HepG2 (cell line): Measurements from ENCODE around the gene DRC3. TPM values are rescaled to one million over a fixed set of nuclear protein-coding genes. Genes with fewer than 3 reads are reported as not detected.

Experiments
- CSRNP1 ChIP-seq: sonication (generic); formaldehyde crosslinking; IDR thresholded peaks from 2 replicates; pipeline ENCODE4 v1.8.1; 2023; ENCODE audit warnings: mild to moderate bottlenecking, missing genetic modification reagents
- ESRRA ChIP-seq: sonication (generic); formaldehyde crosslinking; IDR thresholded peaks from 2 replicates; pipeline ENCODE4 v1.5.1; 2020; ENCODE audit warnings: mild to moderate bottlenecking, low read depth, missing genetic modification reagents
- KDM2A ChIP-seq: sonication (generic); formaldehyde crosslinking; IDR thresholded peaks from 2 replicates; pipeline ENCODE4 v1.4.0; 2020; ENCODE audit warnings: low read depth, missing genetic modification reagents, borderline replicate concordance
- MTA1 ChIP-seq: sonication (generic); formaldehyde crosslinking; IDR thresholded peaks from 2 replicates; pipeline ENCODE4 v1.4.0; 2020; ENCODE audit warnings: missing genetic modification reagents, mild to moderate bottlenecking, borderline replicate concordance
- PHF8 ChIP-seq: sonication (generic); formaldehyde crosslinking; IDR thresholded peaks from 2 replicates; pipeline ENCODE4 v1.5.0; 2020; ENCODE audit warnings: missing genetic modification reagents
- RAD51 ChIP-seq: fragments of 450-650 bp; IDR thresholded peaks from 2 replicates; pipeline ENCODE4 v1.6.1; 2016; ENCODE audit warnings: borderline replicate concordance
- SP2 ChIP-seq: sonication (generic); formaldehyde crosslinking; IDR thresholded peaks from 2 replicates; pipeline ENCODE4 v1.5.1; 2020; ENCODE audit warnings: mild to moderate bottlenecking, missing genetic modification reagents
- TARDBP ChIP-seq: sonication (generic); formaldehyde crosslinking; IDR thresholded peaks from 2 replicates; pipeline ENCODE4 v1.8.0; 2022; ENCODE audit warnings: mild to moderate bottlenecking, missing genetic modification reagents
- U2AF1 ChIP-seq: fragments of 200-400 bp; formaldehyde crosslinking; optimal IDR thresholded peaks from 2 replicates; pipeline ENCODE3; 2017; ENCODE audit warnings: mild to moderate bottlenecking, low read depth, low read length
- ZBTB7B ChIP-seq: sonication (generic); formaldehyde crosslinking; IDR thresholded peaks from 2 replicates; pipeline ENCODE4 v1.4.0; 2020; ENCODE audit warnings: missing genetic modification reagents
- ZFP36 ChIP-seq: fragments of 150-350 bp; IDR thresholded peaks from 2 replicates; pipeline ENCODE4 v1.6.1; 2018; ENCODE audit warnings: borderline replicate concordance, low read length, low read depth; ENCODE audit not compliant: partially characterized antibody
- ZFP90 ChIP-seq: sonication (generic); formaldehyde crosslinking; IDR thresholded peaks from 2 replicates; pipeline ENCODE4 v1.8.0; 2022; ENCODE audit warnings: missing genetic modification reagents, mild to moderate bottlenecking, inconsistent platforms, borderline replicate concordance
- ZFYVE20 ChIP-seq: sonication (generic); formaldehyde crosslinking; IDR thresholded peaks from 2 replicates; pipeline ENCODE4 v1.8.0; 2023; ENCODE audit warnings: low read depth, mild to moderate bottlenecking, moderate library complexity, missing genetic modification reagents, borderline replicate concordance
- ZNF343 ChIP-seq: sonication (generic); formaldehyde crosslinking; IDR thresholded peaks from 2 replicates; pipeline ENCODE4 v1.4.0; 2020; ENCODE audit warnings: mild to moderate bottlenecking, missing genetic modification reagents
- ZNF367 ChIP-seq: sonication (generic); formaldehyde crosslinking; IDR thresholded peaks from 2 replicates; pipeline ENCODE4 v1.4.0; 2020; ENCODE audit warnings: missing genetic modification reagents, borderline replicate concordance
- ZNF720 ChIP-seq: sonication (generic); formaldehyde crosslinking; IDR thresholded peaks from 2 replicates; pipeline ENCODE4 v1.4.0; 2020; ENCODE audit warnings: missing genetic modification reagents
- ZNF776 ChIP-seq: sonication (generic); formaldehyde crosslinking; IDR thresholded peaks from 2 replicates; pipeline ENCODE4 v1.4.0; 2020; ENCODE audit warnings: mild to moderate bottlenecking, missing genetic modification reagents
- ZSCAN12 ChIP-seq: sonication (generic); formaldehyde crosslinking; IDR thresholded peaks from 2 replicates; pipeline ENCODE4 v1.9.0; 2021; ENCODE audit warnings: mild to moderate bottlenecking, missing genetic modification reagents
- ZSCAN9 ChIP-seq: IDR thresholded peaks from 2 replicates; pipeline ENCODE4 v1.6.1; 2016; ENCODE audit warnings: borderline replicate concordance
- polyA plus RNA-seq, 8 experiments: library from polyadenylated mRNA; depleted of rRNA in 3 of 8; stranded (reverse) in 7 of 8; unstranded in 1 of 8; fragments of >200 nt; fragmentation: Illumina TruSeq in 4 of 8; extraction: Trizol in 4 of 8; gene quantifications; 2 replicates each; pipeline versions ENCODE4 v1.2.1 to v1.2.3, GENCODE V29; 2011 to 2016; ENCODE audit warnings: low read depth in 4 of 8, missing spikeins in 1 of 8, mixed read lengths in 1 of 8; ENCODE audit not compliant: insufficient read depth in 1 of 8
- total RNA-seq, 5 experiments: library from RNA; depleted of rRNA; stranded (reverse); fragments of >200 nt; fragmentation: Illumina TruSeq; extraction: Trizol; gene quantifications; 2 replicates each; pipeline ENCODE4 v1.2.3, GENCODE V29; 2016; ENCODE audit warnings: low read depth in 1 of 5
- TF ChIP-seq, protein P1 (sequence below): IDR thresholded peaks from 2 replicates; pipeline ENCODE4 v1.6.1; 2016; ENCODE audit warnings: low read depth, missing genetic modification reagents, missing compliant biosample characterization
- TF ChIP-seq, protein P2 (sequence below): sonication (generic); formaldehyde crosslinking; IDR thresholded peaks from 2 replicates; pipeline ENCODE4 v1.4.0; 2020; ENCODE audit warnings: mild to moderate bottlenecking, missing genetic modification reagents
- TF ChIP-seq, protein P3 (sequence below): IDR thresholded peaks from 2 replicates; pipeline ENCODE4 v1.6.1; 2016; ENCODE audit warnings: missing genetic modification reagents, missing compliant biosample characterization

Gene DRC3
- total and polyA plus RNA-seq, 2 of the 13 experiments (the other 11 are each of a cell fraction or from before 2014, with no cell fraction given): 0.53 to 0.87 TPM

GRCh38 chr17:18039535-18040260 lies 67.0 kb downstream of the DRC3 start (continued):
- TF ChIP-seq, protein P1, sequence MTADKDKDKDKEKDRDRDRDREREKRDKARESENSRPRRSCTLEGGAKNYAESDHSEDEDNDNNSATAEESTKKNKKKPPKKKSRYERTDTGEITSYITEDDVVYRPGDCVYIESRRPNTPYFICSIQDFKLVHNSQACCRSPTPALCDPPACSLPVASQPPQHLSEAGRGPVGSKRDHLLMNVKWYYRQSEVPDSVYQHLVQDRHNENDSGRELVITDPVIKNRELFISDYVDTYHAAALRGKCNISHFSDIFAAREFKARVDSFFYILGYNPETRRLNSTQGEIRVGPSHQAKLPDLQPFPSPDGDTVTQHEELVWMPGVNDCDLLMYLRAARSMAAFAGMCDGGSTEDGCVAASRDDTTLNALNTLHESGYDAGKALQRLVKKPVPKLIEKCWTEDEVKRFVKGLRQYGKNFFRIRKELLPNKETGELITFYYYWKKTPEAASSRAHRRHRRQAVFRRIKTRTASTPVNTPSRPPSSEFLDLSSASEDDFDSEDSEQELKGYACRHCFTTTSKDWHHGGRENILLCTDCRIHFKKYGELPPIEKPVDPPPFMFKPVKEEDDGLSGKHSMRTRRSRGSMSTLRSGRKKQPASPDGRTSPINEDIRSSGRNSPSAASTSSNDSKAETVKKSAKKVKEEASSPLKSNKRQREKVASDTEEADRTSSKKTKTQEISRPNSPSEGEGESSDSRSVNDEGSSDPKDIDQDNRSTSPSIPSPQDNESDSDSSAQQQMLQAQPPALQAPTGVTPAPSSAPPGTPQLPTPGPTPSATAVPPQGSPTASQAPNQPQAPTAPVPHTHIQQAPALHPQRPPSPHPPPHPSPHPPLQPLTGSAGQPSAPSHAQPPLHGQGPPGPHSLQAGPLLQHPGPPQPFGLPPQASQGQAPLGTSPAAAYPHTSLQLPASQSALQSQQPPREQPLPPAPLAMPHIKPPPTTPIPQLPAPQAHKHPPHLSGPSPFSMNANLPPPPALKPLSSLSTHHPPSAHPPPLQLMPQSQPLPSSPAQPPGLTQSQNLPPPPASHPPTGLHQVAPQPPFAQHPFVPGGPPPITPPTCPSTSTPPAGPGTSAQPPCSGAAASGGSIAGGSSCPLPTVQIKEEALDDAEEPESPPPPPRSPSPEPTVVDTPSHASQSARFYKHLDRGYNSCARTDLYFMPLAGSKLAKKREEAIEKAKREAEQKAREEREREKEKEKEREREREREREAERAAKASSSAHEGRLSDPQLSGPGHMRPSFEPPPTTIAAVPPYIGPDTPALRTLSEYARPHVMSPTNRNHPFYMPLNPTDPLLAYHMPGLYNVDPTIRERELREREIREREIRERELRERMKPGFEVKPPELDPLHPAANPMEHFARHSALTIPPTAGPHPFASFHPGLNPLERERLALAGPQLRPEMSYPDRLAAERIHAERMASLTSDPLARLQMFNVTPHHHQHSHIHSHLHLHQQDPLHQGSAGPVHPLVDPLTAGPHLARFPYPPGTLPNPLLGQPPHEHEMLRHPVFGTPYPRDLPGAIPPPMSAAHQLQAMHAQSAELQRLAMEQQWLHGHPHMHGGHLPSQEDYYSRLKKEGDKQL (CRISPR knock-in tag): no peak
- TF ChIP-seq ZFYVE20 (CRISPR knock-in tag): no peak
- no peak for TF ChIP-seq ZNF343
- TF ChIP-seq TARDBP (CRISPR knock-in tag): 0 out of 2 replicates have a peak, but pooled peaks have one; percentile 2
- no peak for TF ChIP-seq ESRRA (CRISPR knock-in tag)
- no peak for TF ChIP-seq ZBTB7B (CRISPR knock-in tag)
- no peak for TF ChIP-seq RAD51
- peak; percentile 55; the same call in 1 of the 2 replicates for TF ChIP-seq ZSCAN12
- TF ChIP-seq, protein P2, sequence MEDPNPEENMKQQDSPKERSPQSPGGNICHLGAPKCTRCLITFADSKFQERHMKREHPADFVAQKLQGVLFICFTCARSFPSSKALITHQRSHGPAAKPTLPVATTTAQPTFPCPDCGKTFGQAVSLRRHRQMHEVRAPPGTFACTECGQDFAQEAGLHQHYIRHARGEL (CRISPR knock-in tag): no peak
- no peak for TF ChIP-seq ZNF776 (CRISPR knock-in tag)
- no peak for TF ChIP-seq ZFP36
- TF ChIP-seq, protein P3, sequence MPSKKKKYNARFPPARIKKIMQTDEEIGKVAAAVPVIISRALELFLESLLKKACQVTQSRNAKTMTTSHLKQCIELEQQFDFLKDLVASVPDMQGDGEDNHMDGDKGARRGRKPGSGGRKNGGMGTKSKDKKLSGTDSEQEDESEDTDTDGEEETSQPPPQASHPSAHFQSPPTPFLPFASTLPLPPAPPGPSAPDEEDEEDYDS: no peak
- TF ChIP-seq CSRNP1 (CRISPR knock-in tag): no peak
- no peak for TF ChIP-seq MTA1 (CRISPR knock-in tag)
- 0 out of 2 replicates have a peak, but pooled peaks have one; percentile 14 for TF ChIP-seq SP2
- TF ChIP-seq ZNF367 (CRISPR knock-in tag): no peak
- no peak; the same call in 1 of the 2 replicates for TF ChIP-seq ZFP90 (CRISPR knock-in tag)
- TF ChIP-seq U2AF1: no peak
- TF ChIP-seq KDM2A (CRISPR knock-in tag): no peak
- TF ChIP-seq ZNF720 (CRISPR knock-in tag): no peak
- no peak for TF ChIP-seq ZSCAN9 (CRISPR knock-in tag)
- TF ChIP-seq PHF8: no peak; the same call in 1 of the 2 replicates
